Measurements from ENCODE around the gene PRRT3. TPM values are rescaled to one million over a fixed set of nuclear protein-coding genes. Genes with fewer than 3 reads are reported as not detected.
A peak's percentile ranks its signal among the peaks of the same experiment; 100 is the strongest.
"Not testable (repeated sequence)": the region's sequence is repeated elsewhere in the genome, so short reads cannot be mapped to it uniquely, and the experiment has no call there.

The PRRT3 gene
- total and polyA plus RNA-seq, 9 of the 15 experiments (the other 6 are each of a cell fraction or from before 2014, with no cell fraction given): 0.06 to 1.9 (median 1.2) TPM

GRCh38 chr3:9900965-9901415 lies 51.2 kb downstream of the PRRT3 start:
- H3K4me3 ChIP-seq; intact Hi-C loops (cut with micrococcal nuclease); H3K27me3 ChIP-seq (ENCODE audit: control insufficient read depth in 2 of 2, insufficient read depth in 2 of 2, low read length in 2 of 2); H3K36me3 ChIP-seq (ENCODE audit: control insufficient read depth, insufficient read depth, low read length); H4K20me1 ChIP-seq (replicated peaks; ENCODE audit: control insufficient read depth, insufficient read depth, low read length); H3K4me2 ChIP-seq (ENCODE audit: insufficient read depth, low read length); DNase-seq (ENCODE audit: extremely low read depth in 1 of 4, low spot score in 3 of 4); BruUV-seq (replicated peaks); H3K27ac ChIP-seq (ENCODE audit: extremely low read depth, low read depth, low read length); in situ Hi-C loops (cut with MboI); ATAC-seq; H3K9me1 ChIP-seq (ENCODE audit: control insufficient read depth, insufficient read depth, low read length); H2AFZ ChIP-seq (ENCODE audit: low read depth, low read length); CTCF ChIA-PET (ENCODE audit: low intra/inter-chr PET ratio); H3K9ac ChIP-seq (ENCODE audit: insufficient read depth in 1 of 2, low read depth in 2 of 2, low read length in 2 of 2); H3K9me3 ChIP-seq (replicated peaks; ENCODE audit: control insufficient read depth, insufficient read depth, low read depth, low read length); H3K79me2 ChIP-seq (ENCODE audit: control insufficient read depth, insufficient read depth, low read length); FAIRE-seq: not testable (repeated sequence)
- TF ChIP-seq BCOR (IDR thresholded peaks at IDR 0.05): peak; percentile 48; the same call in 1 of the 2 replicates
- peaks cover 42 to 48% of the 10 kb centered on the region in 2 experiments for H3K4me1 ChIP-seq (replicated peaks in 1 of 2; ENCODE audit: control insufficient read depth in 2 of 2, insufficient read depth in 2 of 2, low read length in 2 of 2)
- 72% methylated on average over 6 of the region's 6 CpGs for WGBS (ENCODE audit: insufficient coverage, low coverage, missing lambda C conversion rate)
- POLR2A ChIA-PET: interaction anchor here (3.9 to 4.0 kb wide), 2 partner anchors 10 to 11 kb away, joined by 28 to 33 read pairs; partner anchors contain the start of gene JAGN1

GRCh38 chr3:9899289-9899791 lies 52.9 kb downstream of the PRRT3 start:
- ATAC-seq: no peak
- 46% methylated on average over 2 of the region's 3 CpGs for WGBS (ENCODE audit: insufficient coverage, low coverage, missing lambda C conversion rate)
- in situ Hi-C loops (cut with MboI): no loop called here
- Histone ChIP-seq H2AFZ (ENCODE audit: low read depth, low read length) (no peak overlapping the region), H3K9me1 (ENCODE audit: control insufficient read depth, insufficient read depth, low read length) (no peaks in the 10 kb centered on the region), H3K36me3 (ENCODE audit: control insufficient read depth, insufficient read depth, low read length) (peaks cover 5% of the 10 kb centered on the region), H3K4me3 (no peak overlapping the region), H3K4me1 (replicated peaks in 1 of 2; ENCODE audit: control insufficient read depth in 2 of 2, insufficient read depth in 2 of 2, low read length in 2 of 2) (peaks cover 38 to 48% of the 10 kb centered on the region in 2 experiments), H3K9me3 (replicated peaks; ENCODE audit: control insufficient read depth, insufficient read depth, low read depth, low read length) (no peaks in the 10 kb centered on the region), H4K20me1 (replicated peaks; ENCODE audit: control insufficient read depth, insufficient read depth, low read length) (no peaks in the 10 kb centered on the region), H3K9ac (ENCODE audit: insufficient read depth in 1 of 2, low read depth in 2 of 2, low read length in 2 of 2) (no peak overlapping the region), H3K27me3 (ENCODE audit: control insufficient read depth in 2 of 2, insufficient read depth in 2 of 2, low read length in 2 of 2) (no peaks in the 10 kb centered on the region), H3K4me2 (ENCODE audit: insufficient read depth, low read length) (no peak overlapping the region), H3K79me2 (ENCODE audit: control insufficient read depth, insufficient read depth, low read length) (no peaks in the 10 kb centered on the region; the same call in 2 of the 3 replicates), H3K27ac (ENCODE audit: extremely low read depth, low read depth, low read length) (no peak overlapping the region)
- no peak for FAIRE-seq
- POLR2A ChIA-PET: interaction anchor here (1.0 kb wide), 1 partner anchor 13 kb away, joined by 3 read pairs; no protein-coding TSS in a partner anchor
- BruUV-seq (replicated peaks): no TSS peak
- no peak for DNase-seq (ENCODE audit: extremely low read depth in 1 of 4, low spot score in 3 of 4)
- intact Hi-C loops (cut with micrococcal nuclease): no loop called here
- CTCF ChIA-PET (ENCODE audit: low intra/inter-chr PET ratio): no interaction called here
- TF ChIP-seq KDM1A (IDR thresholded peaks at IDR 0.05) (peak in 1 of 2 experiments; percentile 34; a peak in 1 of 4 replicates), OTX1 (CRISPR knock-in tag; IDR thresholded peaks at IDR 0.05) (peak; percentile 77; the same call in 1 of the 2 replicates), NCOR1 (IDR thresholded peaks at IDR 0.05) (no peak), SNIP1 (IDR thresholded peaks at IDR 0.05; ENCODE audit: low read depth) (0 out of 2 replicates have a peak, but pooled peaks have one; percentile 26), ZBTB5 (IDR thresholded peaks at IDR 0.05) (peak; percentile 59; the same call in 1 of the 2 replicates), HDGF (IDR thresholded peaks at IDR 0.05) (peak; percentile 89), ELF4 (CRISPR knock-in tag; IDR thresholded peaks at IDR 0.05) (peak; percentile 89), RCOR1 (IDR thresholded peaks at IDR 0.05; ENCODE audit: borderline replicate concordance in 1 of 2, low read depth in 2 of 2, low read length in 2 of 2) (0 out of 4 replicates have a peak, but pooled peaks of 1 of the 2 experiments have one; percentile 16), TRIM25 (IDR thresholded peaks at IDR 0.05; ENCODE audit: borderline replicate concordance) (peak; percentile 92; the same call in 1 of the 2 replicates), TSC22D4 (tag; IDR thresholded peaks at IDR 0.05) (peak; percentile 41; the same call in 1 of the 2 replicates), MTA2 (IDR thresholded peaks at IDR 0.05; ENCODE audit: low read depth) (peak; percentile 34; the same call in 1 of the 2 replicates), GATA2 (CRISPR knock-in tag; IDR thresholded peaks at IDR 0.05) (peak; percentile 57), ZC3H8 (IDR thresholded peaks at IDR 0.05) (peak; percentile 66; the same call in 1 of the 2 replicates)

Measured in K562 (cell line).